Measurements from ENCODE around the gene ZMIZ1. TPM values are rescaled to one million over a fixed set of nuclear protein-coding genes. Genes with fewer than 3 reads are reported as not detected.

The ZMIZ1 gene
- total RNA-seq, 1 donor from 2014 or later: 93.9 TPM

DNA sequence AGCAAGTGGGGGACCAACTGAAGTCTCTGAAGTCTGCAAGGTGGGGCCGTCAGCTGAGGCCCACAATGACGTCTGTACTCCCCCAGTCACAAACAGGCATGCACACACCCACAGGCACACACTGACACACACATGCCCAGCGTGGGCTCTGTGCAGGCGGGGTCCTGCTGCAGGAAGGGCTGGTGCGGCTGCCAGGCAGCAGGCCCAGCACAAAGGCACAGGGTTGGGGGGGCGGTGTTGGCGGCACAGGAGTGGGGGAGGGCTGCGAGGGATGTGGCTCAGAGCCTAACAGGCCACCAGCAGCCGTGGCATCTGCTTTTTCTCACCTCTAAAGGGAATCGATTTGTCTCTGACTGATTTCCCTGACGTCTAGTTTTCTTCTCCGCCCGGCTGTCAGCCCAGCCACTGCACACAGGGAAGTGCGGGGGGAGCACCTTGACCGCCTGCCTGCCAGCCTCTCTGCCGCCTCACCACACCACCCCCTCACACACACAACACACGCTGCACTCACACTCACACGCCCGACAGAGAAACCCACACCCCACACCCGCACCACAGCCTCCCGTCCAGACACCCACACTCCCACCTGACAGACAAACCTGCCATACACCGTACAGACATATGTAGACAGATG lies 43.5 kb upstream of the ZMIZ1 start:
- intact Hi-C loops (cut with micrococcal nuclease): no loop called here
- H3K9me3 Mint-ChIP-seq: no peaks in the 10 kb centered on the region
- ATAC-seq (ENCODE audit: low read depth) (no peak), DNase-seq (no peak)
- POLR2A ChIA-PET: no interaction called here
- no peaks in the 10 kb centered on the region for H3K4me1 Mint-ChIP-seq
- no peaks in the 10 kb centered on the region for H3K36me3 Mint-ChIP-seq (ENCODE audit: low read depth)
- TF ChIP-seq, protein P1, sequence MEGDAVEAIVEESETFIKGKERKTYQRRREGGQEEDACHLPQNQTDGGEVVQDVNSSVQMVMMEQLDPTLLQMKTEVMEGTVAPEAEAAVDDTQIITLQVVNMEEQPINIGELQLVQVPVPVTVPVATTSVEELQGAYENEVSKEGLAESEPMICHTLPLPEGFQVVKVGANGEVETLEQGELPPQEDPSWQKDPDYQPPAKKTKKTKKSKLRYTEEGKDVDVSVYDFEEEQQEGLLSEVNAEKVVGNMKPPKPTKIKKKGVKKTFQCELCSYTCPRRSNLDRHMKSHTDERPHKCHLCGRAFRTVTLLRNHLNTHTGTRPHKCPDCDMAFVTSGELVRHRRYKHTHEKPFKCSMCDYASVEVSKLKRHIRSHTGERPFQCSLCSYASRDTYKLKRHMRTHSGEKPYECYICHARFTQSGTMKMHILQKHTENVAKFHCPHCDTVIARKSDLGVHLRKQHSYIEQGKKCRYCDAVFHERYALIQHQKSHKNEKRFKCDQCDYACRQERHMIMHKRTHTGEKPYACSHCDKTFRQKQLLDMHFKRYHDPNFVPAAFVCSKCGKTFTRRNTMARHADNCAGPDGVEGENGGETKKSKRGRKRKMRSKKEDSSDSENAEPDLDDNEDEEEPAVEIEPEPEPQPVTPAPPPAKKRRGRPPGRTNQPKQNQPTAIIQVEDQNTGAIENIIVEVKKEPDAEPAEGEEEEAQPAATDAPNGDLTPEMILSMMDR (IDR thresholded peaks at IDR 0.05): no peak
- CTCF ChIA-PET: no interaction called here
- no peak overlapping the region for H3K4me3 Mint-ChIP-seq
- H3K27ac Mint-ChIP-seq: no peak overlapping the region
- H3K27me3 Mint-ChIP-seq: peaks cover 6% of the 10 kb centered on the region

DNA sequence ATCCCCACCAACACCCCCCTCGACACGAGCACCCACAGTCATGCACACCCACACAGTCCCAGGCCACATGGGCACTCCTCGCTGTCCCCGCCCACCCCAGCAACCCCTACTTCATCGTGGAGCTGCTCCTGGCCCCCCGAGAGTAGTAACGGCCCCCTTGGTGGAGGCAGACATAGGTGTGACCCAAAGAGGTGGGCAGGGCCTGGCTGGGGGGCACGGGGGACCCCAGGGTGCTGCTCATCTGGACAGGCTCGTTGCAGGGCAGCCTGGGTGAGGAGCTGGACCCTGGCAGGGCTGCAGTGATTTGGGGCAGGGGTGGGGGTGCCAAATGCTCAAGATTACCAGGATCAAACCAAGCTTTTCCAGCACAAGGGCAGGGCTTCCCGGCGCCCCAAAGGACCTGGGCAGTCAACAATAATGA lies 42.4 kb upstream of the ZMIZ1 start:
- POLR2A ChIA-PET: no interaction called here
- H3K4me3 Mint-ChIP-seq: no peak overlapping the region
- H3K4me1 Mint-ChIP-seq: no peaks in the 10 kb centered on the region
- intact Hi-C loops (cut with micrococcal nuclease): no loop called here
- H3K27ac Mint-ChIP-seq: no peak overlapping the region
- no peaks in the 10 kb centered on the region for H3K9me3 Mint-ChIP-seq
- DNase-seq: no peak
- TF ChIP-seq, protein P1 (IDR thresholded peaks at IDR 0.05): no peak
- no peak for ATAC-seq (ENCODE audit: low read depth)
- peaks cover 11% of the 10 kb centered on the region for H3K27me3 Mint-ChIP-seq
- H3K36me3 Mint-ChIP-seq (ENCODE audit: low read depth): no peaks in the 10 kb centered on the region
- CTCF ChIA-PET: no interaction called here

- no peak for DNase-seq
- Mint-ChIP-seq H3K9me3 (no peaks in the 10 kb centered on the region), H3K36me3 (ENCODE audit: low read depth) (no peaks in the 10 kb centered on the region), H3K27me3 (peaks cover 11% of the 10 kb centered on the region), H3K27ac (no peak overlapping the region), H3K4me1 (no peaks in the 10 kb centered on the region), H3K4me3 (no peak overlapping the region)
- ChIA-PET POLR2A (no interaction called here), CTCF (no interaction called here)
- ATAC-seq (ENCODE audit: low read depth): no peak
- TF ChIP-seq, protein P1 (IDR thresholded peaks at IDR 0.05): no peak
- intact Hi-C loops (cut with micrococcal nuclease): no loop called here
These were observed 42.0 kb upstream of the ZMIZ1 start for GRCh38 chr10:79026806-79027146.

GRCh38 chr10:79027147-79028055 lies 41.4 kb upstream of the ZMIZ1 start:
- Mint-ChIP-seq H3K27ac (no peak overlapping the region), H3K4me1 (no peaks in the 10 kb centered on the region)

DNA sequence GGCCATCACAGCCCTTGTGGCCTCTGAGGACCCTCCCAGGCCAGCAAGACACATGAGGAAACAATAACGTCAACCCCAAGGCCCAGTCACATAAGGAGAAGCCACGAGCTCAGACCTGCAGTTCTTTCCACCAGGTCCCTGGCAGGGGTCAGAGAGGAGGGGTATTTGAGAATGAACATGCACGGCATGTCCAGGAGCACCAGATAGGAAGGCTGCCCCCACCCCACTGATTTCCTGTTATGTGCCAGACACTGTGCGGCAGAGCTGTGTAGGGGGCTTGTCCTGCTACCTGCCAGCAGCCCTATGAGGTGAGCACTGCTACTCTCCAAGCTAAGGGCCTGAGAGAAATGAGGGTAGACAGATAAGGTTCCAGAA lies 40.7 kb upstream of the ZMIZ1 start:
- DNase-seq (no peak), ATAC-seq (ENCODE audit: low read depth) (no peak)
- H3K27me3 Mint-ChIP-seq: peaks cover 11% of the 10 kb centered on the region
- no peak overlapping the region for H3K27ac Mint-ChIP-seq
- no peaks in the 10 kb centered on the region for H3K4me1 Mint-ChIP-seq
- H3K36me3 Mint-ChIP-seq (ENCODE audit: low read depth): no peaks in the 10 kb centered on the region
- H3K9me3 Mint-ChIP-seq: no peaks in the 10 kb centered on the region
- TF ChIP-seq, protein P1 (IDR thresholded peaks at IDR 0.05): no peak
- H3K4me3 Mint-ChIP-seq: no peak overlapping the region
- ChIA-PET POLR2A (no interaction called here), CTCF (no interaction called here)
- intact Hi-C loops (cut with micrococcal nuclease): no loop called here

More at GRCh38 chr10:79027147-79028055, 41.4 kb upstream of the ZMIZ1 start:
- H3K4me3 Mint-ChIP-seq: no peak overlapping the region
- ATAC-seq (ENCODE audit: low read depth) (no peak), DNase-seq (no peak)
- intact Hi-C loops (cut with micrococcal nuclease): no loop called here
- H3K27me3 Mint-ChIP-seq: peaks cover 11% of the 10 kb centered on the region
- H3K9me3 Mint-ChIP-seq: no peaks in the 10 kb centered on the region
- TF ChIP-seq, protein P1 (IDR thresholded peaks at IDR 0.05): no peak
- ChIA-PET POLR2A (no interaction called here), CTCF (no interaction called here)
- H3K36me3 Mint-ChIP-seq (ENCODE audit: low read depth): no peaks in the 10 kb centered on the region
